HG02571 (cell line): ENCODE results near the gene ADAMTSL1.

Experiments used
- ATAC-seq: cut with Tn5 transposase; IDR thresholded peaks from one replicate; pipeline ENCODE4 v1.9.1; 2021; ENCODE audit warnings: mild to moderate bottlenecking, moderate library complexity; ENCODE audit not compliant: unreplicated experiment

The ADAMTSL1 gene

GRCh38 chr9:18798508-18799290, 324.7 kb downstream of the ADAMTSL1 start:
- no peak for ATAC-seq

- ATAC-seq: no peak
Observed at GRCh38 chr9:18799428-18799827, 325.5 kb downstream of the ADAMTSL1 start.

- ATAC-seq: no peak
Observed at GRCh38 chr9:18800579-18800978, 326.6 kb downstream of the ADAMTSL1 start.

GRCh38 chr9:18805386-18805785, 331.4 kb downstream of the ADAMTSL1 start:
- no peak for ATAC-seq

- ATAC-seq: no peak
Observed at GRCh38 chr9:18806232-18807080, 332.5 kb downstream of the ADAMTSL1 start.

- ATAC-seq: no peak
Observed at GRCh38 chr9:18810581-18810980, 336.6 kb downstream of the ADAMTSL1 start.

GRCh38 chr9:18811171-18811570, 337.2 kb downstream of the ADAMTSL1 start:
- no peak for ATAC-seq

- ATAC-seq: no peak
Observed at GRCh38 chr9:18819418-18819817, 345.5 kb downstream of the ADAMTSL1 start.

- no peak for ATAC-seq
Observed at GRCh38 chr9:18820566-18821095, 346.7 kb downstream of the ADAMTSL1 start.

GRCh38 chr9:18821788-18822187, 347.8 kb downstream of the ADAMTSL1 start:
- no peak for ATAC-seq

GRCh38 chr9:18822850-18823249, 348.9 kb downstream of the ADAMTSL1 start:
- no peak for ATAC-seq

GRCh38 chr9:18824095-18824666, 350.2 kb downstream of the ADAMTSL1 start:
- ATAC-seq: no peak

- ATAC-seq: no peak
Observed at GRCh38 chr9:18825656-18826170, 351.8 kb downstream of the ADAMTSL1 start.

- ATAC-seq: no peak
Observed at GRCh38 chr9:18826248-18826647, 352.3 kb downstream of the ADAMTSL1 start.

- no peak for ATAC-seq
Observed at GRCh38 chr9:18829066-18829465, 355.1 kb downstream of the ADAMTSL1 start.

GRCh38 chr9:18829873-18830272, 355.9 kb downstream of the ADAMTSL1 start:
- no peak for ATAC-seq

GRCh38 chr9:18834740-18835361, 360.9 kb downstream of the ADAMTSL1 start:
- ATAC-seq: no peak

- ATAC-seq: no peak
Observed at GRCh38 chr9:18837402-18837801, 363.4 kb downstream of the ADAMTSL1 start.

GRCh38 chr9:18847576-18848275, 373.8 kb downstream of the ADAMTSL1 start:
- ATAC-seq: no peak

GRCh38 chr9:18848657-18849056, 374.7 kb downstream of the ADAMTSL1 start:
- ATAC-seq: no peak
